ENCODE measurements around the gene NFILZ.

Gene NFILZ

DNA sequence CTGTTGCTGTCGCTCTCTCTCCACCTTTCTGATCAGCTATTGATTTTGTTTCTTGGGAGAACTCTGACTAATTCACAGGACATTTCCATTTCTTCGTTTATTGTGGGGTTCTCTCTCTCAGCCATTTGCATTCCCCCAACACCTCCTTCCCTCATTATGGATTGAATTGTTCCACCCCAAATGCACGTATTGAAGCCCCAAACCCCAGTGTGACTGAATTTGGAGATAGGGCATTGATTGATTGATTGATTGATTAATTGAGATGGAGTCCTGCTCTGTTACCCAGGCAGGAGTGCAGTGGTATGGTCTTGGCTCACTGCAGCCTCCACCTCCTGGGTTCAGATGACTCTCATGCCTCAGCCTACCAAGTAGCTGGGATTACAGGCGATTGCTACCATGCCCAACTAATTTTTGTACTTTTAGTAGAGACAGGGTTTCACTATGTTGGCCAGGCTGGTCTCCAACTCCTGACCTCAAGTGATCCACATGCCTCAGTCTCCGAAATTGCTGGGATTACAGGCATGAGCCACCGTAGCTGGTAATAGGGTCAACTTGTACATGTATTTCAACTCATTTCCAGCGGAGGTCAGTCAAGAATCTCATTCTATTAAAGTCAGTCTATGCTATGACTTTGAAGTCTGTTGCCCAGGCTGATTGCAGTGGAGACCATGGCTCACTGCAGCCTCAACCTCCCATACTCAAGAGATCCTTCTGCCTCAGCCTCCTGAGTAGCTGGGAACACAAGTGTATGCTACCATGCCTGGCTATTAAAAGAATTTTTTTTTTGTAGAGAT, 13.6 kb downstream of the NFILZ start:
- no peak for DNase-seq

DNA sequence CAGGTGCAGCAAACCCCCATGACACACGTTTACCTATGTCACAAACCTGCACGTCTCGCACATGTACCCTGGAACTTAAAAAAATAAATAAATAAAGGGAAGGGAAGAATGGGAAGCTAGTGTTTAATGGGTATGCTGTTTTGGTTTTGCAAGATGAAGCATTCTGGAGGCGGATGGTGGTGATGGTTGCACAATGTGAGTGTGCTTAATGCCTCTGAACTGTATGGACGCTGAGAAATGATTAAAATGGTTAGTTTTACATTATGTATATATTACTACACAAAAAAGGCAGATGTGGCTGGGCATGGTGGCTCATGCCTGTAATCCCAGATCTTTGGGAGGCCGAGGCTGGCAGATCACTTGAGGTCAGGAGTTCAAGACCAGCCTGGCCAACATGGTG, 17.8 kb downstream of the NFILZ start:
- no peak for DNase-seq

DNA sequence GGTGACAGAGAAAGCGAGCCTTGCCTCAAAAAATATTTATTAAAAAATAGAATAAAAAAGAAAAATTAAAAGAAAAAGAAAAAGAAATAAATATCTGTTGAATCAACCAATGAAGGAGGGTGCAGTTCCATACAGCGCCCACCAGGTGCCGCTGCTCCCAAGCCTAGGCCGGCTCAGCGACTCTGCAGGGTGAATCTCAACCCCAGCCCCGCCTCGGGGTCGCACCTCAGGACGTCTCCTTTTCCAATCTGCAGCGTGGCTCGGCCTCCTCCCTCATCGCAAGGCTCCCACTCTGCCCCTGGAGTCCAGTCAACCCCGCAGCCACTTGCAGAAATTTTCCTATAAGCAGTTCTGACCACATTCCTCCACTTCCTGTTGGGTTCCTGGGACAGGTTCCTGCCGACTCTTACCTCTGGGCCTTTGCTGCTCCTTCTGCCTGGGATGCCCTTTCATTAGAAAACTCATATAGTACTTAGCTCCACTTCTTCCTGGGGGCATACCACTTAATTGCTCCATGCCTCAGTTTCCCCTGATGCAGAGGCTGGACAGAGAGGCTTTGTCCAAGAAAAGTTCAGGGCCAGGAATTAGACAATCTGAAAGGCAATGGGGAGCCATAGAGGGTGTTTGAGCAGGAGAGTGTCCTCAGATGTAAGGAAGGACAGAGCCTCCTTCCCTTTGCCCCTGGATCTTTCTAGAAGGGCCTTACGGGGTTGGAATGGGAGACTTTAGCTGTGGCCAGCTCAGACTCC, 24.3 kb downstream of the NFILZ start:
- no peak for DNase-seq

DNA sequence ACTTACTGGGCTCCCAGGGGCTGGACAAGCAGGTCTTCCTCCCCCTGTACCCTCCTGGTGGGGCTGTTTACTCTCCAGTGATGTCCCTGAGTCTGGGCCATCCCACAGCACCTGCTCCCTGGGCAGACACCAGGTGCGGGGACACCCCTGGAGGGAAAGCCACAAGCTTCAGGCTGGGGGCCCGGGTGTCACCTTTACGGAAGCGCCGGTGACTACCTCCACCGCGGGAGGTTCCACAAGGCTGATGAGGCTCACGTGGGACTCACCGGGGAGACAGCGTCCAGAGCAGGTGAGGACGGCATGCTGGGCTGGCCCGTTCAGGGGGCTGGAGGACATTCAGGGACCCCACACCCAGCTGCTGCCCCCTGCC, 24.9 kb downstream of the NFILZ start:
- no peak for DNase-seq

DNA sequence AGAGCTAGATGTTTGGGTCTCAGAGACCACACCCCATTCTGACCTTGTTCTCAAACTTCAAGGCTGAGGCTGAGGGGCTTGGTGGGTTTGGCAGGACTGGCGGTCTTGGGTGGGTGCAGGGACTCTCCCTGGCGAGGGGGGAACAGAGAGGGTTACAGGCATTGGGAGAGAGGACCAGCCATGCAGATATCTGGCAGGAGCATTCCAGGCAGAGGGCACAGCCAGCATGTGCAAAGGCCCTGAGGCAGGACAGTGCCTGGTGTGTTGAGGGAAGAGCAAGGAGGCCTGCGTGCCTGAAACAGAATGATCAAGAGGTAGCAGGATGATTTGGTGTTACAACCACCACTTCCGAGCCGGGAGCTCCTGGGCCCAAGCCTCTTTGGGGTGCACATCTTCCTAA, 27.4 kb downstream of the NFILZ start:
- no peak for DNase-seq

DNA sequence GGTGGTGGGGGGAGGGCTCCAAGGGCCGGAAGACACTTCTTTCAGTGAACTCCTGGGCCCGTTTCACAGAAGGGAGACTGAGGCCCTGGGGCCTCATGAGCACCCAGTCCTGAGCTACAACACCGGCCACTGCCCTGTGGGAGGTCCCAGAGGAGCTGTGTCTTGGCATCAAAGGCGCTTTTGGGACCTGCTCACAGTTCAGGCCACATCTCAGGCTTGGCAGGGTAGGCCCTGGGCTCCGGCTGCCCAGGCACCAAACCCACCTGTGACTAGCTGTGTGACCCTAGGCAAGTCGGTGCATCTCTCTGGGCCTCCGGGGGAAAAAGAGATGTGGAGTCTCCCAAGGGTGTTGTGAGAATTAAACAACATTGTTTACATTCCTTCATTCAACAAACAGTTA, 29.5 kb downstream of the NFILZ start:
- DNase-seq, result no peak

DNA sequence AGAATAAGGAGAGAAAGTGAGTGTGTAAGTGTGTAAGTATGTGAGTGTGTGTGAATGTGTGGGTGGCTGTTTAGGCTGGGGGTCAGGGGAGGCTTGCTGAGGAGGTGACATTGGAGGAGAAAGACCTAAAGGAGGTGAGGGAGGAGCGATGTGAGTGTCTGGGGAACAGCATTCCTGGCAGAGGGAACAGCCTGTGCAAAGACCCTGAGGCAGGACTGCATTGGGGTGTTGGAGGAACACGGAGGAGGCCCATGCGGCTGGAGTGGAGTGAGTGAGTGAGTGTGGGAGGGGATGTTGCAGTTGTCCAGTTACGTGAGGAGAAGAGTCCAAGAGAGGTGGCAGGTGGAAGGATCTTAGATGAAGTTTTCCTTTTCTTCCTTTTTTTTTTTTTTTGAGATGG, 31.8 kb downstream of the NFILZ start:
- no peak for DNase-seq

DNA sequence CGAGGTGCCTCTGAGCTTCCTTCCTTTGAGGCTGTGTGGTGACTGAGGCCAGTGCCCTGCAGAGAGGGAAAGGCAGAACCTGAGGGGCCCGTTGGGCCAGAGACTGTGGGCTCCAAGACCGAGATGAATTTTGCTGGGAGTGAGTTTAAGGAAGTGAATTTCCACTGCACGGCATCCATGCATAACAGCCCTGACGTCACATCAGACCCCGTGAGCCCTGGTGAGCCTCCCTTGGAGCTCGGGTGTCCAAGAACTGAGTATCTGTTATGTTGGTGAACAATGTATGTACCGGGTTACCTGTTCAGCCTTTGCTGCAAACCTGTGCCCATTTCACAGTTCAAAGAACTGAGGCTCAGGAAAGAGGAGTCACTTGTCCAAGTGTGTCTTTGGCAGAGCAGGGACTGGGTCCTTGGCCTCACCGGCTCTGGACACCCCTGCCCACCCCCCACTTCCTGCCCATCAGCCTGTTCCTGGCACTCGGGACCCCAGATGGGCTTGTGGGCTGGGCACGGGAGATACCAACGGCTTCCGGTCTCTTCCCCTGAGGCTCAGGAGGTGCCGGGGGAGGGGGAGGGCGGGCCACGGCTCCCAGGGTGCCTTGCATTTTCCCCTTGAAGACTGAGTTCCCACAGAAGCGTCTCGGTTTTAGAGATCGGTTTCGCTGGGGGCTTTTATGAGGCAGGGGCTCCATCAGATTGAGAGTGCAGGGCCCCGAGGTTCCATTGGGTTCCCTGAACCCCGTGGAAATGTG, 33.7 kb downstream of the NFILZ start:
- DNase-seq, result no peak

DNA sequence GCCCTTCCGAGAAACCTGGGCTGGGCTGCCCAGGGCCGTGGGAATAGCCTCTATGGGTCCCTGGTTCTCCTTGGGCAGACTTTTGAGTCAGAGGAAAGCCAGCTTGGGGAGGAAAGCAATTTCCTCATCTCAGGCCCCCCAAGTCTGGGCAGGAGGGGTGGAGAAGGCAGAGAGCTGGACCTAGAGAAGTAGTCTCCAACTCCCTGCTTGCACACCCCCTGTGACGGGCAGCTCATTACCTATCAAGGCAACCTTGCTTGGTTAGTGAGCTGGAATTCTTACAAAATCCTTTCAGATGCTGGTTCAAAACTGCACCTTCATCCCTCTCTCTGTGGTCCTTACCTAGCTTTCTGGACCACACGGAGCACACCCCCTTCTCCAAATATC, 34.2 kb downstream of the NFILZ start:
- no peak for DNase-seq

DNA sequence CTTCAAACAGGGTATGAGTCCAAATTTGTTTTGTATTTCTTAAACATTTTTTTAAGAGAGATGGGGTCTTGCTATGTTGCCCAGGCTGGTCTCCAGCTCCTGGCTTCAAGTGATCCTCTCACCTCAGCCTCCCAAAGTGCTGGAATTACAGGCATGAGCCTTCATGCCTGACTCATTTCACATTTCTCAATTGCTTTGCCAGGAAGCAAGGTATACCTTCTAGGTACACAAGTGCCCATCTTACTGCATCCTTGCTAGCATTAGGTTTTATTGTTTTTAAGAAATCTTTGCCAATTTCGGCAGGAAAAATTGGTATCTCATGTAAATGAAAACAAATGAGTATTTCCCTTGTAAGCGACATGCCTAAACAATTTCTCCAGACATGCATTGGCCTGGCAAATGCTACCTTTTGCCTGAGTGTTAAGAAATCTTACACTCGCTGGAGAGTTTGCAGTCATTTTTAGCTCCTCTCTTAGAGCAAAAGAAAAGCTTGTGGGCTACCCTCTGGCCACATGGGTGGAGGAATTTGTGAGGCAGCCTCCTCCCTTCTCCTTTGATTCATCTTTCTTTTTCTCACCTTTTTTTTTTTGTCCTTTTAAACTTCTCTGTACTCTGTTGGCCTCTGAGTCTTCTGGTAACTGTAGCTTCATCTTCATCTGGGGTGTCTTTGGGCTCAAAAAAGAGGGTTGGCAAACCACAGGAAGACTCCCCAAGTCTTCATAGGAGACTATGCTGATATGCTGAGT, 35.2 kb downstream of the NFILZ start:
- DNase-seq, result no peak

DNA sequence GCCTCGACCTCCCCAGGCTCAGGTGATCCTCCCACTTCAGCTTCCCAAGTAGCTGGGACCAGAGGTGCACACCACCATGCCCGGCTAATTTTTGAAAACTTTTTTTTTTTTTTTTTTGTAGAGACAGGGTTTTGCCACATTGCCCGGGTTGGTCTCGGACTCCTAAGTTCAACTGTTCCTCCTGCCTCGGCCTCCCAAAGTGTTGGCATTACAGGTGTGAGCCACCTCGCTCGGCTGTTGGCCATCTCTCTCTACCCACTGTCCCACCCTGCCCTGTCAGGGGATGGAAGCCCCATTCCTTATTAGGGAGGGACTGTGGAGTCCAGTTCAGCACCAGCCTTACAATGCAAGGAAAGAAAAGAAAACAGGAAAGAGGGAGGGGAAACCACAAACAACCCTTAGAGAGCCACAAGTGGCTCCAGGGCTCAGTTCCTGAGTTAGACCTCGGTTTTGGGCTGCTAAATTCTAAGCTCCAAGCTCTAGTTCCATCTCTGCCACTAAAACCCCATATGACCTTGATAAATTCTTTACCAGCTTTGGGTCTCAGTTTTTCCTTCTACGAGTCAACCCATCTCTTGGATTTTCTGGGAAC, 36.5 kb downstream of the NFILZ start:
- DNase-seq, result no peak

DNA sequence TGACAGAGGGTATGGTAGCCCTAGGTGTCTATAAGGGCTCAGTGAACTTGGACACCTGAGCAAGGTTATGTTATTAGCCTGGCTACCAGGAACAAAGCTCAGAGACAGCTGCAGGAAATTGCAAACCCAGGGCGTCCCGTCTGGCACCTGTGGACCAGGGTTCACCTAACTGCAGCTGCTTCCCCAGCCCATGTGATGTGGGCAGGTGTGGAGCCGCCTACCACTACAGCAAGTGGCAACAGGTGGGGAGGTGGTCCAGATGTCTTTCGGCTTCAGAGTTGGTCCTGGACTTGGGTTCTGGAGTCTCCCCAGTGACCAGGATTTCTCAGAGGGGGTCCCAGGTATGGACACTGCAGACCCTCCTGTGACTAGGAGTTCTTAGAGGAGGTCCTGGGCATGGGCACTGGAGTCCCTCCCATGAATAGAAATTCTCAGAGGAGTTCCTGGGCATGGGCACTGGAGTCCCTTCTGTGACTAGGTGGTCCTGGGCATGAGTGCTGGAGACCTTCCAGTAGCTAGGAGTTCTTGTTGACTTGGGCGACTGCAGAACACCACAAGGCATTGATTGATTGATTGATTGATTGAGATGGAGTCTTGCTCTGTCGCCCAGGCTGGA, 43.0 kb downstream of the NFILZ start:
- no peak for DNase-seq

DNA sequence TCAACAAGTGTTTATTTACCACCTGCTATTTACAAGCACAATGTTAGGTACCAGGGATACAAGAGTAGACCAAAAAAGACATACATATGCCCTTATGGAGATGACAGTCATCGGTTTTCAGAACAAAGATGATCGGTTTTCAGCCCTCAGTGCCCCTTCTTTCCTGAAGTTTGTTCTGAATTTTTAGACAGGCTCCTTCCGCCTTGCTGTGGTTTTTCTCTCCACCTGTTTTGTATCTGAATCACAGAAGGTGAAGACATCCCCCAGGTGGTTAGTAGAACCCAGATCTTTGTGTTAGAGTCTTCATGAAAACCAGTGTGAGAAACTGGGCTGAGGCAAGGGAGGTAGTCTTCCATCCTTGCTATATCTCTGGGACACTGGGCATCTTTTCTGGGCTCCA, 44.6 kb downstream of the NFILZ start:
- no peak for DNase-seq

DNA sequence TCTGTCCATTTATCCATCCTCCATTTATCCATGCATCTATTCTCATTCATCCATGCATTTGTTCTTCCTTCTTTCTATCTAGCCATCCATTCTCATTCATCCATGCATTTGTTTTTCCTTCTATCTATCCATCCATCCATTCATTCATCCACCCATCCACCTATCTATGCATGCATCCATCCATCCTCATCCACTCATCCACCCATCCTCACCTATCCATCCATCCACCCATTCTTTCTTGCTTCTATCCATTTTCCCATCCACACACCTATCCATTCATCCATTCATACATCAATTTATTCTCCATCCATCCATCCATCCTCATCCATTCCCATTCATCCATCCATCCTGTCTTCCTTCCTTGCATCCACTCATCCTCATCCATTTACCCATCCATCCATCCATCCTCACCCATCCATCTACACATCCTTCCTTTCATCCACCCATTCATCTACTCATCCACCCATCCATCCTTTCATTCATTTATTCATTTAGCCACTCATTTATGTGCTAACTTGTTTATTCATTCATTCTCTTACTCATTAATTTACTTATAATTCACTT, 47.9 kb downstream of the NFILZ start:
- DNase-seq, result no peak

All from DMS79 (cell line).